HCEC 1CT (cell line): ENCODE data around the gene KRTAP10-1.
"Not testable (repeated sequence)": the region's sequence is repeated elsewhere in the genome, so short reads cannot be mapped to it uniquely, and the experiment has no call there.

Experiments used
- DNase-seq: peaks from one replicate; pipeline ENCODE4 v3.0.0-alpha.2; 2017

The KRTAP10-1 gene

GRCh38 chr21:44514746-44515358 lies 25.1 kb downstream of the KRTAP10-1 start:
- no peak for DNase-seq

GRCh38 chr21:44514218-44514520 lies 25.8 kb downstream of the KRTAP10-1 start:
- no peak for DNase-seq

- DNase-seq: no peak
Observed at GRCh38 chr21:44513389-44514217, 26.4 kb downstream of the KRTAP10-1 start.

- DNase-seq: no peak
Observed at GRCh38 chr21:44512496-44513388, 27.3 kb downstream of the KRTAP10-1 start.

- no peak for DNase-seq
Observed at GRCh38 chr21:44511938-44512275, 28.1 kb downstream of the KRTAP10-1 start.

- no peak for DNase-seq
Observed at GRCh38 chr21:44511219-44511937, 28.6 kb downstream of the KRTAP10-1 start.

- no peak for DNase-seq
Observed at GRCh38 chr21:44510508-44511218, 29.3 kb downstream of the KRTAP10-1 start.

- DNase-seq: no peak
Observed at GRCh38 chr21:44510109-44510507, 29.9 kb downstream of the KRTAP10-1 start.

- no peak for DNase-seq
Observed at GRCh38 chr21:44509539-44509938, 30.5 kb downstream of the KRTAP10-1 start.

GRCh38 chr21:44508711-44509445 lies 31.1 kb downstream of the KRTAP10-1 start:
- DNase-seq: no peak

GRCh38 chr21:44508426-44508710 lies 31.6 kb downstream of the KRTAP10-1 start:
- DNase-seq: no peak

- no peak for DNase-seq
Observed at GRCh38 chr21:44507673-44508425, 32.1 kb downstream of the KRTAP10-1 start.

GRCh38 chr21:44506279-44507255 lies 33.4 kb downstream of the KRTAP10-1 start:
- DNase-seq: no peak

GRCh38 chr21:44505673-44506278 lies 34.2 kb downstream of the KRTAP10-1 start:
- no peak for DNase-seq

GRCh38 chr21:44503901-44504399 lies 36.0 kb downstream of the KRTAP10-1 start:
- no peak for DNase-seq

GRCh38 chr21:44503006-44503889 lies 36.7 kb downstream of the KRTAP10-1 start:
- DNase-seq: not testable (repeated sequence)

- DNase-seq: no peak
Observed at GRCh38 chr21:44502171-44502958, 37.6 kb downstream of the KRTAP10-1 start.
